Spleen (tissue), 11 donors: ENCODE measurements around the gene FAM117A. TPM values are rescaled to one million over a fixed set of nuclear protein-coding genes. Genes with fewer than 3 reads are reported as not detected.

ENCODE experiments used
- DNase-seq: peaks from one replicate; pipeline ENCODE4 v3.0.0-alpha.2; 2020
- H3K27ac ChIP-seq, 8 donors: fragments of 200-600 bp; sonication (generic) in 7 of 8; 1 replicate in 4 of 8; 2 replicates in 4 of 8; pipeline versions ENCODE4 v1.5.0 to v1.8.0; 2016 to 2021; ENCODE audit warnings: inconsistent platforms in 4 of 8, mild to moderate bottlenecking in 4 of 8, moderate library complexity in 1 of 8
- H3K27me3 ChIP-seq, 7 donors: fragments of 200-600 bp; sonication (generic) in 6 of 7; replicated peaks in 1 of 7; 1 replicate in 4 of 7; 2 replicates in 3 of 7; pipeline versions ENCODE4 v1.5.0 to v1.8.0; 2016 to 2021; ENCODE audit warnings: inconsistent platforms in 3 of 7, mild to moderate bottlenecking in 1 of 7
- H3K36me3 ChIP-seq, 6 donors: fragments of 200-600 bp; sonication (generic) in 5 of 6; 1 replicate in 4 of 6; 2 replicates in 2 of 6; pipeline versions ENCODE4 v1.5.0 to v1.8.0; 2016 to 2021; ENCODE audit warnings: inconsistent platforms in 2 of 6
- H3K4me1 ChIP-seq, 6 donors: fragments of 200-600 bp; sonication (generic) in 5 of 6; 1 replicate in 3 of 6; 2 replicates in 3 of 6; pipeline versions ENCODE4 v1.5.0 to v1.8.0; 2016 to 2021; ENCODE audit warnings: inconsistent platforms in 3 of 6
- H3K4me3 ChIP-seq, 8 donors: fragments of 200-600 bp; sonication (generic) in 7 of 8; 1 replicate in 4 of 8; 2 replicates in 4 of 8; pipeline versions ENCODE4 v1.5.0 to v1.8.0; 2016 to 2021; ENCODE audit warnings: inconsistent platforms in 4 of 8, mild to moderate bottlenecking in 4 of 8, moderate library complexity in 2 of 8
- H3K9me3 ChIP-seq, 8 donors: fragments of 200-600 bp; sonication (generic) in 7 of 8; 1 replicate in 4 of 8; 2 replicates in 4 of 8; pipeline versions ENCODE4 v1.5.0 to v1.8.0; 2016 to 2021; ENCODE audit warnings: inconsistent platforms in 4 of 8
- CTCF ChIP-seq, 11 experiments: fragments of 200-600 bp in 7 of 11; fragments of 450-650 bp in 4 of 11; sonication (generic) in 4 of 11; IDR thresholded peaks in 8 of 11; conservative IDR thresholded peaks in 3 of 11; 1 replicate in 7 of 11; 2 replicates in 4 of 11; pipeline versions ENCODE4 v1.4.0 to v1.8.0; 2016 to 2021; ENCODE audit warnings: antibody characterized with exemption in 11 of 11, inconsistent platforms in 4 of 11, mild to moderate bottlenecking in 1 of 11
- POLR2A ChIP-seq, 3 donors: fragments of 450-650 bp; IDR thresholded peaks; one replicate each; pipeline ENCODE4 v1.5.1; 2017; ENCODE audit warnings: antibody characterized with exemption in 3 of 3, mild to moderate bottlenecking in 1 of 3
- POLR2AphosphoS5 ChIP-seq, 3 donors: sonication (generic); formaldehyde crosslinking; IDR thresholded peaks; one replicate each; pipeline ENCODE4 v1.5.1; 2017; ENCODE audit warnings: antibody characterized with exemption in 3 of 3
- WGBS, 5 donors: extraction: QIAGEN DNeasy Blood & Tissue Kit in 3 of 5; methylation state at CpG; one replicate each; pipeline versions ENCODE4 v1.1.5 to v1.1.7; 2013 to 2018; 5-methylcytosine and 5-hydroxymethylcytosine counted together
- intact Hi-C: fragments of 100-400 bp; cut with DNase I; formaldehyde crosslinking; loops from one replicate; pipeline ENCODE4 v1.15.0; 2023; ENCODE audit warnings: low total_unique reads
- polyA plus RNA-seq, 3 donors: library from polyadenylated mRNA; stranded (reverse); fragments of 200-250 nt; gene quantifications; one replicate each; pipeline ENCODE4 v1.2.1, GENCODE V29; 2013
- total RNA-seq, 7 donors: library from RNA; depleted of rRNA in 3 of 7; stranded (reverse); fragments of >200 nt in 3 of 7; fragmentation: NEBNext Ultra II Directional in 4 of 7; extraction: Animal tissue kit (Norgen Biotek cat#: 25700) in 4 of 7; gene quantifications; one replicate each; pipeline versions ENCODE4 v1.1.0 to v1.2.1, GENCODE V29; 2016 to 2021
- donor health status: healthy with polysubstance abuse.
- donor health status: DM: no; HTN: no; CAD: no; lungs with moderate emphysema.
- donor health status: DM: no; HTN: no; CAD: no.
- donor health status: Bipolar disorder and iron deficiency.
- donor health status: healthy.
- donor health status: DM: no; HTN: no; CAD: no.
- donor health status: DM: yes; HTN: yes; CAD: no.

The FAM117A gene
- total and polyA plus RNA-seq, 10 donors, result 15.6 to 87.4 (median 47.4) TPM

- peak overlapping the region in 1 of 8 donors; percentile 61 for H3K4me3 ChIP-seq
- DNase-seq, result no peak
- H3K27me3 ChIP-seq, result no peaks in the 10 kb centered on the region
- WGBS, 5 donors, result 53 to 76% (median 66%) methylated on average over 1 of the region's 1 CpG
- H3K9me3 ChIP-seq, result no peaks in the 10 kb centered on the region
- peak overlapping the region; percentile 79 to 95 (median 91) for H3K27ac ChIP-seq
- no peak for TF ChIP-seq POLR2A (IDR thresholded peaks at IDR 0.05)
- no peak for TF ChIP-seq POLR2AphosphoS5 (IDR thresholded peaks at IDR 0.05)
- TF ChIP-seq CTCF (IDR thresholded peaks at IDR 0.05 in 8 of 11, conservative IDR thresholded peaks at IDR 0.05 in 3 of 11), result no peak
- H3K36me3 ChIP-seq, result peaks cover 0 to 10% (median 0%) of the 10 kb centered on the region in 6 donors
- intact Hi-C loops, result no loop called here
- peaks cover 93 to 100% (median 99%) of the 10 kb centered on the region in 6 donors for H3K4me1 ChIP-seq
These were observed 18.5 kb downstream of the FAM117A start for GRCh38 chr17:49745175-49746139.

GRCh38 chr17:49742166-49742638 lies 21.7 kb downstream of the FAM117A start:
- no peak for DNase-seq
- Histone ChIP-seq H3K27me3 (no peaks in the 10 kb centered on the region), H3K36me3 (no peaks in the 10 kb centered on the region), H3K27ac (peak overlapping the region; percentile 70 to 95 (median 94)), H3K4me3 (peak overlapping the region in 2 of 8 donors; percentile 2 to 63), H3K9me3 (no peaks in the 10 kb centered on the region), H3K4me1 (peaks cover 90 to 100% (median 100%) of the 10 kb centered on the region in 6 donors)
- WGBS, 5 donors, result 22 to 37% (median 34%) methylated on average over 1 of the region's 1 CpG
- intact Hi-C loops, result no loop called here
- TF ChIP-seq POLR2AphosphoS5 (IDR thresholded peaks at IDR 0.05), result no peak
- TF ChIP-seq CTCF (IDR thresholded peaks at IDR 0.05 in 8 of 11, conservative IDR thresholded peaks at IDR 0.05 in 3 of 11), result no peak
- no peak for TF ChIP-seq POLR2A (IDR thresholded peaks at IDR 0.05)

- no peaks in the 10 kb centered on the region for H3K9me3 ChIP-seq
- TF ChIP-seq POLR2A (IDR thresholded peaks at IDR 0.05), result no peak
- no peak for TF ChIP-seq POLR2AphosphoS5 (IDR thresholded peaks at IDR 0.05)
- TF ChIP-seq CTCF (IDR thresholded peaks at IDR 0.05 in 8 of 11, conservative IDR thresholded peaks at IDR 0.05 in 3 of 11), result no peak
- no peaks in the 10 kb centered on the region for H3K27me3 ChIP-seq
- peak overlapping the region; percentile 70 to 95 (median 94) for H3K27ac ChIP-seq
- intact Hi-C loops, result no loop called here
- H3K36me3 ChIP-seq, result no peaks in the 10 kb centered on the region
- WGBS, 5 donors, result 20 to 32% (median 30%) methylated on average over 3 of the region's 3 CpGs
- no peak for DNase-seq
- H3K4me3 ChIP-seq, result peak overlapping the region in 3 of 8 donors; percentile 1 to 63 (median 10)
- peaks cover 90 to 100% (median 100%) of the 10 kb centered on the region in 6 donors for H3K4me1 ChIP-seq
These were observed 22.2 kb downstream of the FAM117A start for GRCh38 chr17:49741692-49742076.
